ENCODE data around the gene DNAI2.
"Not testable (repeated sequence)": the region's sequence is repeated elsewhere in the genome, so short reads cannot be mapped to it uniquely, and the experiment has no call there.

The DNAI2 gene

DNA sequence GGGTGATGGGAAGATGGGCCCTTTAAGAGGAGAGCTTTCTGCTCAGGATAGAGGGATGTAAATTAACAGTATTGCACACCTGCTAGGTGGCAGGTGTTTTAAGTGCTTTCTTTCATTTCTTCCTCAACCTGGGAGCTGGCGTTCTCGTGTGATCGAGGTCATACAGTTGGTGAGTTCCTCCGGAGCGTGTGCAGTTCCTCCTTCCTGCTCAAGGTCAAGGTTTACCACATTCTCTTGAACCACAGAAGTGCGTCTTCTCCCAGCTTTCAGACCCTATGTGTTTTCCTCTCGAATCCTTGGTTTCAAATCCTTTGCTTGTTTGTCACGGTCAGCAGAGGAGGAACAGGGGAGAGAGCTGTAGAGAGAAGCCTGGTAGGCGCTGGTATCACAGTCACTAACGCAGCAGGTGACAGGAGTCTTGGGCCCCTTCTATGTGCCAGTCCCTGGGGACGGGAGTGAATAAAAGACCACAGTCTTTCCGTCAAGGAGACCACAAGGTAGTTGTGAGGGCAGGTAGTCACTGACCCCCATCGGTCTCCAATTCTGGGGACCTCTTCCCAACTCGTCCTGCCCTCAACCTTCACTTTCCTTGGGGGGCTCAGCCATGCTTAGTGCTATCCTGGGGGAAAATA, 791 bp downstream of the DNAI2 start:
- DNase-seq (ENCODE audit: extremely low read depth in 1 of 2, low read depth in 1 of 2), result no peak

DNA sequence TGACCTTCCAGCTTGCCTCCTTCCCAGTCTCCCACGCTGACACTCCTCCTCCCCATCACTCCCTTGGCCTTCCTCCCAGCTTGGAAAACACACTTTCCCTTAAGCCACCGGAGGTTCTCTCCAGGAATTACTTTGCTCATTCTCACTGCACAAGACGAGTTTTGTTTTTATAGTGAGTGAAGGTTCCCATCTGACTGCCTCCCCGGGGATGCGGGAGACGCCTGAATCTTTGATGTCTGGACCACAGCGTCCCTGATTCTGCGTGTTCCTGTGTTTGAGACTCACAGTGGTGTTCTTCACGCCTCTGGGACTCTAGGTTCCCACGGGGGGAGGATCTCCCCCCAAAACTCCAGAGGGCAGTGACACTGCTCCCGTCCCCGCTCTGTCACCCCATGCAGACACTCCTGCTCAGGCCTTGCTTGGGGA, 2.0 kb downstream of the DNAI2 start:
- DNase-seq (ENCODE audit: extremely low read depth in 1 of 2, low read depth in 1 of 2), result no peak

DNA sequence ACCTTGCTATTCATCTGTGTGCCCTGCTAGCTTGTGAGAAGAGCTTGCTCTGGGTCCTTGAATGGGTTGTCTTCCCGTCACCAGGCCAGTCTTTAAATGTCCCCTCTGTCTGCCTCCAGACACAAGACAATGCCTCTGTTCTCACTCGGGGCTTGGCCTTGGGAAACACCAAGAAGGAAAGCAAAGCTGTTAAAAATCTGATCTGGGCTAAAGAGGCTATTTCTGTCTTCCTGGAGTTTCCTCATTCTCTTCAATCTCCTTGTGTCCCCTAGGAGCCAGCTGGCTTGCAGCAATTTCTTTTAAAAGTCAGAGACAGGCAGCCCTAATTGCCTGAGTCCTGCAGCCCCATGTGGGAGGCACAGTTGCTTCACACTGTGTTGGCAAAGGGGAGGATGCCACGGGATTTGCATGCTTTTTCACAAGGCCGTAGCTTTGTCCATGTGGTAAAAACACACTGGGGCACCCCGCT, 2.5 kb downstream of the DNAI2 start:
- no peak for DNase-seq (ENCODE audit: extremely low read depth in 1 of 2, low read depth in 1 of 2)

DNA sequence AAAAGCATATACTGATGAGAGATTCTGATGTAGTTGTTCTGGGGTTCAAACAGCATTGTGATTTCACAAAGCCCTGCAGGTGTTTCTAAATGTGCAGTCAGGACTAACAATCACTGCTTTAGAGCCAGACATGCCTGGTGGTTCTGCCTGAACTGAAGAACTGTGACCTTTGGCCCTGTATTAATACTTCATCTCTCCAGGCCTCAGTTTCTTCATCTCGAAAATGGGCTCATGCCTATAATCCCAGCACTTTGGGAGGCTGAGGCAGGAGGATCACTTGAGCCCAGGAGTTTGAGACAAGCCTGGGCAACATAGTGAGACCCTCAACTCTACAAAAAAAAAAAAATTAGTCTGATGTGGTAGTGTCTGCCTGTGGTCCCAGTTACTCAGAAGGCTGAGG, 3.9 kb downstream of the DNAI2 start:
- no peak for DNase-seq (ENCODE audit: extremely low read depth in 1 of 2, low read depth in 1 of 2)

DNA sequence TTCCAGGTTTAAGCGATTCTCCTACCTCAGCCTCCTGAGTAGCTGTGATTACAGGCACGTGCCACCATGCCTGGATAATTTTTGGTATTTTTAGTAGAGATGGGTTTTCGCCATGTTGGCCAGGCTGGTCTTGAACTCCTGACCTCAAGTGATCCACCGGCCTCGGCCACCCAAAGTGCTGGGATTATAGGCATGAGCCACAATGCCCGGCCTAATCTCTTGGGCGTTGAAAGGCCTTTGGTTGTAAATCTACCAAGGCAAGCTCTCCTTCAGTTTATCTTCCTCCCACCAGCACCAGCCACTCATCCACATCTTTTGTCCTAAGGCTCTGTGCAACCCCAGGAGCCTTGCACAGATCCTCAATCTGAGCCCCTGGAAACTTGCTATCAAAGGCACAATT, 5.6 kb downstream of the DNAI2 start:
- not testable (repeated sequence) for DNase-seq (ENCODE audit: extremely low read depth in 1 of 2, low read depth in 1 of 2)

DNA sequence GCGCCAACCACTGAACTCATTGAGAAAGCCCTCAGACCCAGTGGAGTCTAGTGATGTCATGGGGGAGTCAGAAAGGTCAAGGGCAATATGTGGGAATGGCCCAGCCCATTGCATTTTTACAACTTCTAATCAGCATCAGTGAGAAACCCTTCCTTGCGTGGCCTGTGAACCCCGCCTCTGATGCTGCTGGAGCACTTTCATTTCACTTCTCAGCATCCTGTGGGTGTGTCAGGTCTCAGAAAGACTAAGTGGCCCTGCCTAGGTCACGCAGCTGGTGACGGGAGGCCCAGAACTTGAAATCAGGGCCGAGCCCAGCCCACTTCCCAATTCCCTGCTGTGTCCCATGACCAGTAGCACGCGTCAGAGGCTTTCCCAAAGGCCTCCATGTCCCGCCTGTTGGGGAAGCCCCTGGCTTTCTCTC, 6.1 kb downstream of the DNAI2 start:
- DNase-seq (ENCODE audit: extremely low read depth in 1 of 2, low read depth in 1 of 2), result peak in 1 of 2 donors; percentile 65

DNA sequence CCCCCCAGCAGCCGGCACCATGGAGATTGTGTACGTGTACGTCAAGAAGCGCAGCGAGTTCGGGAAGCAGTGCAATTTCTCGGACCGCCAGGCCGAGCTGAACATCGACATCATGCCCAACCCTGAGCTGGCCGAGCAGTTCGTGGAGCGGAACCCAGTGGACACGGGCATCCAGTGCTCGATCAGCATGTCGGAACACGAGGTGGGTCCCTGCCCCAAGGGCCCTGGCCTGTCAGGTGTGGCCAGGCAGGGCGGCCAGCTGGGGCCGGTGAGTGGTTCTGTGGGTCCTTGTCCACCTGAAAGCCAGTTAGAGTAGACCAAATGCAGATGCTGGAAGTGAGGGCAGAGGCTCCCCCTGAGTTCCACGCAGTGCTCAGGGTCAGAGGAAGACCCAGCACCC, 7.8 kb downstream of the DNAI2 start:
- DNase-seq (ENCODE audit: extremely low read depth in 1 of 2, low read depth in 1 of 2), result no peak

DNA sequence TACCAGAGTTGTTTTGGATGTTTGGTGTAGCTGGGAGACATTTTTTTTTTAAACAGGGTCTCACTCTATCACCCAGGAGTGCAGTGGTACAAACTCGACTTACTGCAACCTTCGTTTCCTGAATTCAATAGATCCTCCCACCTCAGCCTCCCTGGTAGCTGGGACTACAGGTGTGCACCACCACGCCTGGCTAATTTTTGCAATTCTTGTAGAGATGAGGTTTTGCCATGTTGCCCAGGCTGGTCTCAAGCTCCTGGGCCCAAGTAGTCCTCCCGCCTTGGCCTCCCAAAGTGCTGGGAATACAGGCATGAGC, 8.2 kb downstream of the DNAI2 start:
- not testable (repeated sequence) for DNase-seq (ENCODE audit: extremely low read depth in 1 of 2, low read depth in 1 of 2)

DNA sequence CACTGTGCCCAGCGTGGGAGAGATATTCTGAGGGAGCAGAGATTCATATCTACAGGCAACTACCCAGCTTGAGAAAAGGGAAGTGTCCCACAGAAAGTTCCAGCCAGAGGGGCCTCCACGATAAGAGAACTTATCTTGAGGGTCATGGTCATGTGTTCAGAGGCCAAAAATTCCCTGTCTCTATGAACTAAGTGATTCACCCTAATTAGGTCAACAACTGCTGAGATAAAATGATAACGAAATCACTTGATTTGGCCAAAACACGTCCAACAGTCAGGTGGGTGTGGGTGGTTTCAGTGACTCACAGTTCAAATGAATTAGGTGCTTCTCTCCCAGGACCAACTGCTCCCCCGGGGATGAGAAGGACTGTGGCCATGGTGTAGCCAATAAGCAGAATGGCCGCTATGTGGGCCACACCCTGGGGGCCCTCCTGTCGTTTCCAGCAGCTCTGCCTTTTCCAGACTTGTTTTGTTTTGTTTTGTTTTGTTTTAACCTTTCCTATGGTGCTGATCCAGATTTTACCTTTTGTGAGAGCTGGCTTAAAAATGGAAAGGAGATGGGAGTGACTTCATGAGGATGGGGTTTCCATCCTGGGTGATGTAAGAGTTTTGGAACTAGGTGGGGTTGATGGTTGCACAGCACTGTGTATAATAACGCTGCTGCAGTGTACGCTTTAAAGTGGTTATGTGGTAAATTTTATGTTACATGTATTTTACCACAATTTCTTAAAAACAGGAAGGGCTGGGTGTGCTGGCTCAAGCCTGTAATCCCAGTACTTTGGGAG, 8.7 kb downstream of the DNAI2 start:
- peak; percentile 64 to 84 for DNase-seq (ENCODE audit: extremely low read depth in 1 of 2, low read depth in 1 of 2)

DNA sequence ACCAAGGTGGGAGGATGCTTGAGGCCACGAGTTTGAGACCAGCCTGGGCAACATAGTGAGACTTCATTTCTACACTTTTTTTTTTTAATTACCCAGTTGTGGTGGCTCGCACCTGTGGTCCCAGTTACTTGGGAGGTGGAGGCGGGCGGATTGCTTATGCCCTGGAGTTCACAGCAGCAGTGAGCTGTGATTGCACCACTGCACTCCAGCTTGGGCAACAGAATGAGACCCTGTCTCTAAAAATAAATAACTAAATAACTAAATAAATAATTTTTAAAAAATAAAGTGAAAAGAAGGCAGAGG, 9.3 kb downstream of the DNAI2 start:
- DNase-seq (ENCODE audit: extremely low read depth in 1 of 2, low read depth in 1 of 2), result no peak

DNA sequence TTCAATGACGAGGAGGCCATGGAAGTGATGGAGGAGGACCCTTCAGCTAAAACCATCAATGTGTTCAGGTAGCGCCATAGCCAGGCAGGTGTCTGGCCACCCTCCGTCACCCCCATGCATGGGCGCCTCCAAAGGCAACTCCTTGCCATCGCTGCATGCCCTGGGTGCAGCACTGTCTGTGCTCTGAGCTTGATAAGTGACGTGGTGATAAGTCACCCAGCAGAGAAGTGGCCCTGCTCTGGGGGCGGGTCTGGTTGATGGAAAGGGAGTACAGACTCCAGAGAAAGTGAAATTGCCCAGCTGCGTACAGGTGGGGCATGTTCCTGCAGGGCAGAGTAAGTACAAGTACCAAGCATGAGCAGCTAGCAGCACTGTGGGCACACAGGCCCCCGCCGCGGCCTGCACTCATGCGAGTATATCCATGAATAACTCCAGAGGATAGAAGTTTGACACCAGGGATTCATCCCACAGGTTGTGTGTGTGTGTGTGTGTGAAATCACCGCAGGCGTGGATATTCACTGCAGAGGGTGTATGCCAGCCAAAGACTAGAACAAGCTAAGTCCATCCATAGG, 13.1 kb downstream of the DNAI2 start:
- DNase-seq (ENCODE audit: extremely low read depth in 1 of 2, low read depth in 1 of 2), result no peak

DNA sequence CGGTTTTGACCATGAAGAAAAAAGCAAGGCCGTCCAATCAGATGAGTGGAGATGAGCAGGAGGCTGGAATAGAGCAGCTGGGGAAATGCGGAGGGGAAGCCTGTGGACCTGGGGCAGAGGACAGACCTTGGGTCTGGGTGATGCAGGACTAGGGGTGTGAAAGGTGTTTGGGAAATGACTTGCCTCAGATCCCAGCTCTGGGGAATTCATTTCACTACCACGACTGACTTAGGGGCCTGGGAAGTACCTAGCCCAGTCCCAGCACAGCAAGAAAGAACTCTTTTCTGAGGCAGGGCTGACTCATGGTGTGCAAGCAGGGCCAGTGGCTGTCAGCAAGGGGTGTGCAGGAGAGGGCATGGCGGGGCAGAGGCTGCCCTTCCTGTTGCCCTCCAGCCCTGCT, 14.8 kb downstream of the DNAI2 start:
- DNase-seq (ENCODE audit: extremely low read depth in 1 of 2, low read depth in 1 of 2), result peak in 1 of 2 donors; percentile 48

DNA sequence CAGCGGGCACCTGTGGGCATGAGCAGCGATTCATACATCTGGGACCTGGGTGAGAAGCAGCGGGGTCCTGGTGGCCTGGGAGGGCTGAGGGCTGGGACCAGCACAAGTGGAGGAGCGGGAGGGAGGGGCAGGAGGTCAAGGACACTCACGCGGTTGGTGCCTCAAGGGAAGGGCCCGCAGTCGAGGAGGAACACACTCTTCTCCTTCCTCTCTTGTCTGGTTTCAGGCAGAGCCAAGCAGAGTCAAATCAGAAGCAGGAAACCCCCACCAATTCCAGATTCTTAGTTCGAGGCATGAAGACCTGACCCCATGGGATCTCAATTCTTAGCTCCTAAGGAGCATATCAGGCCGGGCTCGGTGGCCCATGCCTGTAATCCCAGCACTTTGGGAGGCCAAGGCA, 15.7 kb downstream of the DNAI2 start:
- no peak for DNase-seq (ENCODE audit: extremely low read depth in 1 of 2, low read depth in 1 of 2)

DNA sequence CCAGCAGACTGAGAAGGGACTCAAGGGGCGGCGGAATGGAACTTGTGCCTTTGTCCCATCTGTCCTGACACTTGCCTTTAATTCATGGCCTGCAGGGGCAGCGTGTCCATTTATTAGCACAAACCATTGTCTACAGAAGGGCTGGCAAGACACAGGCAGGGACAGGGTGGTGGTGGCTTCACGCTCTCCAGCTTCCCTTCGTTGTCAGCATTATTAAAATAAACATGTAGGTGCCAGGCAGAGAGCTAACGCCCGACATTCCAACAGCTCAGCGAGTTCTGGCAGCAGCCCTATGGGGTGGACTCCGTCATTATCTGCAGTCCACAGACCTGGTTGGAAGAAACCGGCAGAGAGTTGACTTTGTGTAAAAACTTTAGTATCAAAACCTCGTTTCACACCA, 16.3 kb downstream of the DNAI2 start:
- no peak for DNase-seq (ENCODE audit: extremely low read depth in 1 of 2, low read depth in 1 of 2)

DNA sequence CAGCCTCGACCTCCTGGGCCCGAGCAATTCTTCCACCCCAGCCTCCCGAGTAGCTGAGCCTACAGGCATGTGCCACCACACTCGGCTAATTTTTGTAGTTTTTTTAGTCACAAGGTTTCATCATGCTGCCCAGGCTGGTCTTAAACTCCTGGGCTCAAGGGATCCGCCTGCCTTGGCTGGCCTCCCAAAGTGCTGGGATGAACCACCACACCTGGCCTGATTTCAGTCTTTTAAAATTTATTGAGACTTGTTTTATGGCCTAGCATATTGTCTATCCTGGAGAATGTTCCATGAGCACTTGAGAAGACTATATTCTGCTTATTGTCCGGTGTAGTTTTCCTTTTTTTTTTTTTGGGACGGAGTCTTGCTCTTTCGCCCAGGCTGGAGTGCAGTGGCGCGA, 18.5 kb downstream of the DNAI2 start:
- no peak for DNase-seq (ENCODE audit: extremely low read depth in 1 of 2, low read depth in 1 of 2)

DNA sequence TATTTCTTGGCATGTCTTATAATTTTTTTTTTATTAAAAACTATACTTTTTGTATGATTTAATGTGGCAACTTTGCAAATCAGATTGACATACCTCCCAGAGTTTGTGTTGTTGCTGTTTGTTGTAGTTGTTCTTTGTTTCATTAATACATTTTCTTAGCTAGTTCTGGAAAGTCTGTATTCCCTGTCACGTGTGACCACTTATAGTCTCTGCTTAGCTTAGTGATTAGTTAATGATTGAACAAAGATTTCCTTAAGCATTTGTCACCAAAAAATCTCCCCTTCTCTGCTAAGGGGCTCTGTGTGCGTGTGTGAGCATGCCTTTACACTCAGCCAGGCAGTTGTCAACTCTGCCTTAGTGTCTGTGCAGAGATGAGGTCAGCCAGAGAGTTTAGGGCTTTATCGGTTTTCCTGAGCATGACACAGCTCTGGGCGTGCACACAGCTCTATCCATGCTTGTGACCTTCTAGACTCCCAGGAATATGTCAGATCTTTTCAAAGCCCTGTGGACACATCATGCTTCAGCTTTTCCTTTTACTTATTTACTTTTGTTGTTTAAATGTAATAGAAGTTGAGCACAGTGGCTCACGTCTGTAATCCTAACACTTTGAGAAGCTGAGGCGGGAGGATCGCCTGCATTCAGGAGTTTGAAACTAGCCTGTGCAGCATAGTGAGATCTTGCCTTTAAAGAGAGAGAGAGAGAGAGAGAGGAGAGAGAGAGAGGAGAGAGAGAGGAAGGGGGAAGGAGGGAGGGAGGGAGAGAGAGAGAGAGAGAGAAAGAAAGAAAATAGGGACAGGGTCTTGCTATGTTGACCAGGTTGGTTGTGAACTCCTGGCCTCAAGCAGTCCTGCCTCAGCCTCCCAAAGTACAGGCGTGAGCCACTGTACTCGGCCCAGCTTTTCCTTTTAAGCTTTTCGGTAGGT, 21.9 kb downstream of the DNAI2 start:
- DNase-seq (ENCODE audit: extremely low read depth in 1 of 2, low read depth in 1 of 2), result no peak

DNA sequence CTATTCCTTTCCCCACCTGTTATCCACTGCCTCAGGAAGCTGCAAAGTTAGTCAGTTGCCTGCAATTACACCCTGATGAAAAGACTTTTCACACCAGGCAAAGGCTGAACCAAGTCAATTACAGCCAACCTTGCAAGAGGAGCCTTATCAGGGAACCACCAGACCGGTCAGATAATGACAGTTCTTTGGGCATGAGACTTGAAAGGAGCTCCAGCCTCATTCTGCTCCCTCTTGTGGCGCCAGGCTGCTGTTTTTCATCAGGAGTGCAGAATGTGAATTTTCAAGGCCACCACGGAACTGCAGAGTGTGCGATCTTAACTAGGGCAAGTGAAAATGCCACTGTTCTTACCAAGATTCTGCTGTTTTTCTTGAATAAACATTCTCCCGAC, 22.5 kb downstream of the DNAI2 start:
- DNase-seq (ENCODE audit: extremely low read depth in 1 of 2, low read depth in 1 of 2), result no peak

DNA sequence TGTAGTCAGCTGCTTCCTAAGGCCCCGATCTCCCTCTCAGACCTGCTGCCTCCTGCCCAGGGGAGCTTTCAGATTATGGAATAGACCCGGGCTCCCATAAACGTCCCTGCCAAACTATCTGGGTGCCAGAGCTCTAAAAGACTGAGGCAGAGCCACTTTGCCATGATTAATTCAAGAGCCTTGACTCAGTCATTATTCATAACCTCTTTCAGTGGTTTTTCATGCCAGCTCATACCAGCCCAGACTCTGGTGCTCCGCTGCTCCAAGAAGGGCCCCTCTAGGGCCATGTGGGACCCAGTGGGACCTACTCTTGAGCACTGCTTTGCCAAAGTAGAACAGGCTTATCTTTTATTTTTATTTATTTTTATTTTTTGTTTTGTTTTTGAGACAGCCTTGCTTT, 23.9 kb downstream of the DNAI2 start:
- peak in 1 of 2 donors; percentile 70 for DNase-seq (ENCODE audit: extremely low read depth in 1 of 2, low read depth in 1 of 2)

DNA sequence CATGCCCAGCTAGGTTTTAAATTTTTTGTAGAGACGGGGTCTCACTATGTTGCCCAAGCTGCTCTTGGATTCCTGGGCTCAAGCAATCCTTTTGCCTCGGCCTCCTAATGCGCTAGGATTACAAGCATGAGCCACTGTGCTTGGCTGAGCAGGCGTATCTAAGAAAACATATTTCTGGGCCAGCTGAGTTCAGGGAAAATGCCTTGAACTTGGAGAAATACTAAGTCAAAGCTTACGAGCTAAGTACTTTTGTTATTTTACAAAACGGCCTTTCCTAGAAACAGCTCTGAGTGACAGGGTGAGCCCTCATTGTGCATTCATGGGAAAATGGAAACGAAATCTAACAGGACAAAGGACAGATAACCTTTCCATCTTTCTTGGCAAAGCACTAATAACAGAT, 24.7 kb downstream of the DNAI2 start:
- DNase-seq (ENCODE audit: extremely low read depth in 1 of 2, low read depth in 1 of 2), result no peak

DNA sequence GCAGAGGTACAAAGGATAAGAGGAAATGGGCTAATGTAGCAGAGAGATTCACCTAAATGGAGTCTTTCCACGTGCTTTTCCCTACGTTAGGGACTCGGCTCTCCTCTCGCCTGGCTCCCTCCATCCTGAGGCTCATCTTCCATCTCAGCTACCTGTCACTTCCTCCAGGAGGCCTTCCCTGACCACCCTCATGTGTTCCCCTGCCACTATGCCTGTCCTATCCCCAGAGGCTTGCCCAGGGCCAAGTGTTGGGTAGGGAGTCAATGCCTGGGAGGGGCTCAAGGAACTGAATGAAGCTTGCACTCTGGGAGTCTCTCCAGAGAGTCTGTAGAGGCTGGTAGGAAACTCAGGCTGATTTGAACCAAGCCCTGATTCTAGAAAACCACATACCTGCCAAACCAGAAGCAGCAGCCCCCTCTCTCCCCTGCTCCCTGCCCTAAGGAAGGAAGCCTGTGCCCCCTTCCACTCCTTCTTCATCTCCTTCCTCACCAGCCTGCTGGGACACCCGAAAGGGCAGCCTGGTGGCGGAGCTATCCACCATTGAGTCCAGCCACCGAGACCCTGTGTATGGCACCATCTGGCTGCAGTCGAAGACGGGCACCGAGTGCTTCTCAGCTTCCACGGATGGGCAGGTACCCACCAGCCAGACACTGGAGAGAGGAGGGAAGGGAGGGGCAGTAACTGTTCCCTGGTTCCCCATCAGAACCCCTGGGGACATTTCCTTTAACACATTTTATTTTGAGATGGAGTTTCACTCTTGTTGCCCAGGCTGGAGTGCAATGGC, 25.4 kb downstream of the DNAI2 start:
- no peak for DNase-seq (ENCODE audit: extremely low read depth in 1 of 2, low read depth in 1 of 2)

DNA sequence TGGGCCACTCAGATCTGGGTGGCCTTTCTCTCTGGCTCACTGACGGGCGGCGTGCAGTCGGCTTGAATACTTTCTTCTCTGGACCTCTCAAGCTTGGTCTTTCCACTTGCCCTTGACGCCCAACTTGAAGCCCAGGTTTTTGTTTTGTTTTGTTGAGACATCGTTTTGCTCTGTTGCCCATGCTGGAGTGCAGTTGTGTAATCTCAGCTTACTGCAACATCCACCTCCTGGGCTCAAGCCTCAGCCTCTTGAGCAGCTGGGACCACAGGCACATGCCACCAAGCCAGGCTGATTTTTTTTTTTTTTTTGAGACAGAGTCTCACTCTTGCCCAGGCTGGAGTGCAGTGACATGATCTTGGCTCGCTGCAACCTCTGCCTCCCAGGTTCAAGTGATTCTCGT, 29.3 kb downstream of the DNAI2 start:
- no peak for DNase-seq (ENCODE audit: extremely low read depth in 1 of 2, low read depth in 1 of 2)
